Ishikawa (cell line): ENCODE results near the gene CERS6.

Source experiments
- REST ChIP-seq: IDR thresholded peaks from 2 replicates; pipeline ENCODE4 v1.6.1; 2012; ENCODE audit warnings: low read depth, mild to moderate bottlenecking
- TAF1 ChIP-seq: IDR thresholded peaks from 2 replicates; pipeline ENCODE4 v1.6.1; 2012; ENCODE audit warnings: low read depth, mild to moderate bottlenecking
- TF ChIP-seq, protein P1 (sequence below): IDR thresholded peaks from 2 replicates; pipeline ENCODE4 v1.6.1; 2012

DNA sequence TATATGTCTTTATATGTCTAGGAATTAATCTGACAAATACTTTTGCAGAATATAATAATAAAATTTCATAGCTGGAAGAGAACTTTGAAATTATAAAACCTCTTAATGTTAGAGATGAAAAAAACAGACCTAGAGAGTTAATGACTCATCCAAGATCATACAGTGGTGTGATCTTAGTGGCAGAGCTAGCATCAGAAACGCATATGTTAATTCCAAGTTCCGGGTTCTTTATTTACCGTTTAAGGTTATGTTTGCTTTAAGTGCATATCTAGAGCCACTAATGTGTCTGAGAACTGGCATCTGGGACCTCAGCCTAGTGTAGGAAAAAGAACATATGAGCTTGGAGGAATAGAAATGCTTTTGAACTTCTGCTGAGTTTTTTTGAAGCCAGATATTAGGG is 24.3 kb downstream of the CERS6 start:
- TF ChIP-seq, protein P1, sequence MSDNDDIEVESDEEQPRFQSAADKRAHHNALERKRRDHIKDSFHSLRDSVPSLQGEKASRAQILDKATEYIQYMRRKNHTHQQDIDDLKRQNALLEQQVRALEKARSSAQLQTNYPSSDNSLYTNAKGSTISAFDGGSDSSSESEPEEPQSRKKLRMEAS, result no peak
- TF ChIP-seq REST, result no peak
- no peak for TF ChIP-seq TAF1
